SW480 (cell line): ENCODE measurements around the gene APBA3.
"Not testable (repeated sequence)": the region's sequence is repeated elsewhere in the genome, so short reads cannot be mapped to it uniquely, and the experiment has no call there.

Experiments used
- DNase-seq: peaks from one replicate; pipeline ENCODE4 v3.0.0-alpha.2; 2016; ENCODE audit warnings: low spot score

APBA3 gene

DNA sequence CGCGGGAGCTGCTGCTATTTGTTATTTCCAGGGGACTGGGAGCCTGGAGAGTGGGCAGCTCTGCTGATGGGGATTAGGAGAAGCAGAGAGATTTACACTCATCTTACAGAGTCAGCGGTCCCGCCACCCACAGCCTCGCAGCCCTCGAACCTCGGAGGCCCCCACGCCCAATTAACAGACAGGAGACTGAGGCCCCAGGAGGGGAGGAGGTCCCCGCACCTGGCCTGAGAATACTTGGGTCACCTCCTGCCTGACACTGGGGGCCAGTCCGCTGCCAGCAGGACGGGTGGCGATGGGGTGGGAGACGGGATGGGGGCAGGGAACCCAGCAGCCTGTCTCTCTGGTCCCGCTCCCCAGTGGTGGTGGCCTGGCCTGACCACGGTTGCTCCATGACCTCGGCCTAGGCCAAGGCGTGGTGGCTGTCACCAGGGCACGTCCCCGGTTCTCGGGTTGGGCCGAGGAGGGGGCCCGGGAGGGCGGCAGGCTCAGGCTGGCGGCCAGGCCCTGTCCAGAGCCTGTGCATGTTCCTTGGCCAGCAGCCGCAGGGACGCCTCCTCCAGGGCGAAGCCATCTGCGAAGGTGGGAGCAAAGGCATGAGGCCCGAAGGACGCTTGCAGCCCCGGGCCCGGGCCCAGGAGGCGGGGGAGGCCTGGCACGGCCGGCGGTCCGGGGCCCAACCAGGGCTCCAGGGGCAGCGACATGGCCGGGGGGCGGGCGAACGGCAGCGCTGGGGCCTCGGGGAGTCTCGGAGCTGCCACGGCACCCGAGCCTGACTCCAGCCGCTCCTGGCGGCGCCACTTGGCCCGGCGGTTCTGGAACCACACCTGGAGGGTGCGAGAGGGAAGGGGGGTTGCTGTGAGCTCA lies 8.9 kb upstream of the APBA3 start:
- DNase-seq: no peak

DNA sequence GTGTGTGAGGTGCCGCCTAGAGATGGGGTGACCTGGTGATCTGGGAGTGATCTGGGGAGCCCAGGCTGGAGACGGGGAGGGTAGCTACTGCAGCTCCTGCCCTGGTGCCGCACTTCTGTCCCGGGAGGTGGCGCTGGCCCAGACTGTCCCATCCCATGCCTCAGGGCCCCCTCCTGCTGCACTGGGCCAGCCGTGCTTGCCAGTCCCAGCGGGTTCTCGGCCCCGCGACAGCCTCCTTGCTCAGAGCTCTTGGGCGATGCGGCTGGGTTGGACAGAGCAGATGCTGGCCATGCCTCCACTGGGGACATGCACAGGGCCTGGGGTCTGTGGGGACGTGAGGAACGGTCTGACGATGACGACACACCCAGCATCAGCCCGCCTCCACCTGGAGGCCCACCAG lies 8.0 kb upstream of the APBA3 start:
- DNase-seq: no peak

DNA sequence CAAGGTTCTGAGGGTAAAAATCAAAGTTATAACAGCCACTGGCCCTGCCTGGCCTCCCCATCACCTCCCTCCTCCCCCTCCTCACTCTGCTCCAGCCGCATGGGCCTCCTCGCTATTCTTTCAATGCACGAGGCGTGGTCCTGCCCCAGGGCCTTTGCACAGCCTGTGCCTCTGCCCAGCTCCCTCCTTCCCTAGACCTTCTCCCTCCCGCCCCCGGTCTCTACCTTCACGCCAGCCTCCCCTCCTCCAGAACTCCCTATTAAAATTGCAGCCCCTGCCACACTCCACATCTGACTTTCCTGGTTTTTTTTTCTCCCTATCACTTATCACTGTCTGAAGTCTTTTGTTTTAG lies 7.2 kb upstream of the APBA3 start:
- DNase-seq: no peak

DNA sequence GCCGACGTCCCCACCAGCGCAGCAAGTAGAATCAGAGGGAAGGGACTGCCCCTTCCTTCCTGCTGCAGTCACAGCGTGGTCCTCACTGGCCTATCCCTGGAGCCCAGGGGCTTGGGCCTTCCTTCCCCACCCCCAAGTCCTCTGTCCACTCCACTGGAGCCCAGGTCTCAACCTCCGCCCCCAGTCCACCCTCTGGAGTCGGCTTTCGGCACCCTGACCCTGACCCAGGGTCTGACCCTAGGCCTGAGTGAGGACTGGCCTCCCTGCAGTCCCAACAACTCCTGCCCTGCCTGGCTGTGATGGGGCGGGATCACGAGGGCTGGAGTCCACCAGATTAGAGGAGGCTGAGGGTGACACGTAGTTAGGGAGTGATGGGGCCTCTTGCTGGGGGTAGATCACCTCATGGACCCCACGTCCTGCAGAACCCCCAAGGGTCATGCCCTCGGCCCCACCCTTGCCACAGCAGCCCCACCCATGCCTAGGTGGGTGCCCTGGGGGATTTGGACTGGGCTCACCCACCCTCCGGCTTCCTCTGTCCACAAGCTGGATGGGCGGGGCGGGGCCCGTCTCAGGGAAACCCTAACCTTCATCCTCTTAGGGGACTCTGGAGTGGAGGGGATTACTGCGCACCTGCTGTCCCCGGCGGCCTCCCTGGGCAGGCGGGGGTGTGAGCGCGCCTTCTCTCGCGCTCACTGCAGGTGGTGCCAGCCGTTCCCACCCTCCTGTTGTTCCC lies 6.7 kb upstream of the APBA3 start:
- no peak for DNase-seq

GRCh38 chr19:3767050-3767449 lies 5.6 kb upstream of the APBA3 start:
- no peak for DNase-seq

GRCh38 chr19:3766520-3766919 lies 5.0 kb upstream of the APBA3 start:
- DNase-seq: no peak

- not testable (repeated sequence) for DNase-seq
Measured at GRCh38 chr19:3765757-3766156, 4.3 kb upstream of the APBA3 start.

DNA sequence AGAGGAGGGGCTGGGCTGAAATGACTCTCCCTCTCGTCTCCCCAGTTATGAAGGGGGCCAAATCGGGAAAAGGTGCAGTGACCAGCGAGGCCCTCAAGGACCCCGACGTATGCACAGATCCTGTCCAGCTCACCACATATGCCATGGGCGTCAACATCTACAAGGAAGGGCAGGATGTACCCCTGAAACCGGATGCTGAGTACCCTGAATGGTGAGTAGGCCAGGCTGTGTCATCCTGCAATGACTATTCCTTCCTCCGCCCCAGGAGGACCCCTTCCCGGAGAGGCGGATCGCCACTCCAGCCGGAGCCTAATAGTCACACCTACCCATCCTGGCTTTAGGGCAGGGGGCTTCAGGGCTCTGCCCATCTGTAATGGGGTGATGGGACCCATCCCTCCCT lies 3.6 kb upstream of the APBA3 start:
- no peak for DNase-seq

GRCh38 chr19:3762501-3763459 lies 1.3 kb upstream of the APBA3 start, which contains the start of gene MRPL54:
MRPL54 (plus strand) TSS chr19:3762682; CDS start chr19:3762701, 19 bp downstream.
- peak; percentile 94 for DNase-seq

GRCh38 chr19:3762130-3762473 lies 610 bp upstream of the APBA3 start:
- DNase-seq: no peak

DNA sequence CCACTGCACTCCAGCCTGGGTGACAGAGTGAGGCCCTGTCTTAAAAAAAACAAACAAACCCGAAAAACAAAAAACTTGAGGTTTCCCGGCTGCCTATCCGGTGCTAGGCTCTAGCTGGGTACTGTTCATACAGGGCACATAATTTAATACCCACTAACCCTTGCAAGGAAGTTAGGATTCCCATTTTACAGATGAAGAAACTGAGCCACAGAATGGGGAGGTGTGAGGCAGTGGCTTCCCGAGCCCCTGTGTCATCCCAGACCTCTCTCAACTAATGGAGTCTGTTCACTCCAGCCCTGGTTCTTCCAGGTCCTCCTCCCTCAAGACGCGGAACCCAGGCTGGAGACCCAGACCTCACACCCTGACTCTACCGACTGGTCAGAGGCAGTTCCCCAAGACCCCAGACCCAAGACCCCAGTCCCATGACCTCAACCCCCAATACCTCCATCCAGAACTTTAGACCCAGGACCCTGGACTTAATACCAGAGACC lies 576 bp downstream of the APBA3 start:
- no peak for DNase-seq

DNA sequence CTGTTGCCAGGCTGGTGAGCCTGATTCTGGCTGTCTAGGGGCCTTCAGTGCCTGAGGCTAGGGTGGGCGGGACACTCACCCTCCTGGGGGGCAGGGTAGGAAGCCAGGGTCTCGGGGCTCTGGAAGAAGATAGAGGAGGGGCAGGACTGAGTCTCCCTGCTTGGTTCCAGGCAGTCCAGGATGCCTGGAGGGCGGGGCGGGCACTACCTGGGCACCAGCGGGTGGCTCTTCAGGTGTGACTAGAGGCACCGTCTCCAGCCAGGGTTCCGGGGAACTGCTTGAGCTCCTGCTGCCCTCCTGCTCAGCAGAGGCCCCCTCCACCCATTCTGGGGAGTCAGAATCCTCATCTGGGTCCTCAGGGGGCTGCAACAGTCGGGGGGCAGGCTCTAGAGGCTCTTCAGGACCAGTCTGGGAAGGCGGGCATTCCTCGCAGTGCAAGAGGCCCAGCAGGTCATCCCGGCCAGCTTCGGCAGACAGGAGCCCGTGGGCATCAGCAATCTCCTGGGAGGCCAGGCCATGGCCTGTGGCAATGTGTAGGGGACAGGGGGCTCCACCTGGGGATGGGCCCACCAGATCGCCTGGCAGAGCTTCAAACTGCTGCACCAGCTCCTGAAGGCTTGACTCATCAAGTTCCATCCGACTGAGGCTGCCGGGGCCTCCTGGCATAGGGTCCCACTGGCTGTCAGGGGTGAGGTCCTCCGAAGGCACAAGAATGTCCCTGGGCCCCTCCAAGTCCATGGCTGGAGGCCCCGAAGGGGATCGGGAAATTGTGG lies 1.8 kb downstream of the APBA3 start:
- no peak for DNase-seq

DNA sequence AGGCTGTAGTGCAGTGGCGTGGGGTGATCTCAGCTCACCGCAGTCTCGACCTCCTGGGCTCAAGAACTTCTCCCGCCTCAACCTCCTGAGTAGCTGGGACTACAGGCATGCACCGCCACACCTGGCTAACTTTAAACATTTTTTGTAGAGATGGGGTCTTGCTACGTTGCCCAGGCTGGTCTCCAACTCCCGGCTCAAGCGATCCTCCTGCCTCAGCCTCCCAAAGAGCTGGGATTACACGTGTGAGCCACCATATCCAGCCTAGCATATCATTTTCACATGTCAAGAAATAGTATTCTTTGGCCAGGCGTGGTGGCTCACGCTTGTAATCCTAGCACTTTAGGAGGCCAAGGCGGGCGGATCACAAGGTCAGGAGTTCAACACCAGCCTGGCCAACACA lies 3.2 kb downstream of the APBA3 start:
- not testable (repeated sequence) for DNase-seq

DNA sequence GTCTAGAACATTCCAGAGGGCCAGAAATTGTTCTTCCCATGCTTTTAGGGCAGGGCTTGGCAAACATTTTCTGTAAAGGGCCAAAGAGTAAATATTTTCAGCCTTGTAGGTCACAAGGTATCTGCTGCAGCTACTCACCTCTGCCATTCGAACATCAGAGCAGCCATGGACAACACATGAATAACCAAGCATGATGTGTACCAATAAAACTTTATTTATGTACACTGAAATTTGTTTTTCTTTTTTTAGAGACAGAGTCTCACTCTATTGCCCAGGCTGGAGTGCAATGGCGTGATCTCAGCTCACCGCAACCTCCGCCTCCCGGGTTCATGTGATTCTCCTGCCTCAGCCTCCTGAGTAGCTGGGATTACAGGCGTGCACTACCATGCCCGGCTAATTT lies 3.8 kb downstream of the APBA3 start:
- not testable (repeated sequence) for DNase-seq

GRCh38 chr19:3753631-3754410 lies 7.7 kb downstream of the APBA3 start:
- no peak for DNase-seq

- no peak for DNase-seq
Measured at GRCh38 chr19:3752492-3752891, 9.0 kb downstream of the APBA3 start.

GRCh38 chr19:3751236-3751635 lies 10.3 kb downstream of the APBA3 start:
- DNase-seq: no peak

DNA sequence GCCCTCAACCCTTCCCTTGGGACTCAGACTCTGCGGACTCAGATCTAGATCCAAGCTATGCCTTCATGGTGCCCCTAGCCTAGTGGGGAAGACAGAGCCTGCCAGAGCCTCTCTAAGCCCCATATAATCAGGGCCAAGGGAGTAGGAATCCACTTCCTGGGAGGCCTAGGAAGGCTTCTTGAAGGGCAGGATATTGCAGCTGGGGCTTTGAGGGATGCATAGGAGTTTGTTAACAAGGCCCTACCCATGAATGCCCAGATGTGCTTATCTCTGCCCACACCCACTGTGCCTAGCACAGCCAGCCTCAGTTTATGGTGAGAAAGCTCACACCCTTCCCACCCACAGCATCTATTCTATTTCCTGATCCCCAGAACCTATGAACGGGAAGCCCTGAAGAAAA lies 11.3 kb downstream of the APBA3 start:
- no peak for DNase-seq

DNA sequence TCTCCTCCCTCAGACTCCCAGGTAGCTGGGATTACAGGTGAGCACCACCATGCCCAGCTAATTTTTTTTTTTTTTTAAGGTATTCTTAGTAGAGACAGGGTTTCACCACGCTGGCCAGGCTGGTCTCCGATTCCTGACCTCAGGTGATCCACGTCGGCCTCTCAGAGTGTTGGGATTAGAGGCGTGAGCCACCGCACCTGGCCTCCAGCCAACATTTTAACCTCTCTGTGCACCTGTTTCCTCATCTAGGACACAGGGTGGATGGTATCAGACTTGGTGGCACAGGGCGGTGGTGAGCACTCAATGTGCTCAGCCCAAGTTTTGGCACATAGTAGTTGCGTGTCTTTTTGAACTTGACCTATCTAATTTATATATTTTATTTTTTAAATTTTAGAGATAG lies 12.5 kb downstream of the APBA3 start:
- no peak for DNase-seq

- no peak for DNase-seq
Measured at GRCh38 chr19:3746371-3747056, 15.0 kb downstream of the APBA3 start.
